Mesodermal cell (in vitro differentiated cells): ENCODE data around the gene TMEM45A.

Experiments
- H3K27ac ChIP-seq: 2 replicates; pipeline ENCODE4 v1.7.0; 2013; ENCODE audit warnings: mild to moderate bottlenecking, low read depth, low read length, moderate library complexity; ENCODE audit not compliant: severe bottlenecking
- H3K36me3 ChIP-seq: 2 replicates; pipeline ENCODE4 v1.7.1; 2013; ENCODE audit warnings: mild to moderate bottlenecking, low read length, moderate library complexity; ENCODE audit not compliant: control insufficient read depth, insufficient read depth
- H3K4me1 ChIP-seq: one replicate; pipeline ENCODE4 v1.7.1; 2013; ENCODE audit warnings: mild to moderate bottlenecking, low read length; ENCODE audit not compliant: insufficient read depth, control insufficient read depth, poor library complexity, severe bottlenecking
- H3K4me3 ChIP-seq: 2 replicates; pipeline ENCODE4 v1.7.0; 2013; ENCODE audit warnings: low read length, control low read depth, mild to moderate bottlenecking; ENCODE audit not compliant: insufficient read depth, poor library complexity, severe bottlenecking; ENCODE audit errors: extremely low read depth
- H3K9me3 ChIP-seq: 2 replicates; pipeline ENCODE4 v1.7.1; 2013; ENCODE audit warnings: mild to moderate bottlenecking, low read length, moderate library complexity; ENCODE audit not compliant: control insufficient read depth
- WGBS, 2 experiments: methylation state at CpG; one replicate each; pipeline ENCODE4 v1.1.5; 2013; ENCODE audit warnings: missing lambda C conversion rate in 2 of 2; ENCODE audit not compliant: insufficient coverage in 2 of 2; 5-methylcytosine and 5-hydroxymethylcytosine counted together

Gene TMEM45A

DNA sequence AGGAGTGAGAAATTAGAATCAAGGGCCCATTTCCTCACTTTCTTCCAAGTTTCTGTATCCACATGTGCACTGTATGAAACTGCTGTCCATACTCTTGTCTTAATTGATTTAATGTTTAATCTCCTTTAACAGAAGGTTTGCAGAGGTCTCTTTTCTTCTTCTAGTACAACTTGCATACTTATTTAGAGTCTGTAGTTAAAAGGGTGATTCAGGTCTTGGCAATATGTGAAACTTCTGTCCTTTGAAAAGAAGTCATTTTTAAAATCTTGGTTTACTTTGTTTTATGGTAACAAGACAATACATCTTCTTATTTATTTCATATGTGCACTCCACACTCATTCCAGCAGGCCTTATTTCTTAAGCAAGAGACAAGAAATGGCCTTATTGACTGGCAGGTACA is 25.8 kb downstream of the TMEM45A start:
- H3K4me1 ChIP-seq: no peaks in the 10 kb centered on the region
- H3K27ac ChIP-seq: no peak overlapping the region
- peaks cover 6% of the 10 kb centered on the region for H3K9me3 ChIP-seq
- H3K36me3 ChIP-seq: peaks cover 6% of the 10 kb centered on the region
- no peak overlapping the region for H3K4me3 ChIP-seq

DNA sequence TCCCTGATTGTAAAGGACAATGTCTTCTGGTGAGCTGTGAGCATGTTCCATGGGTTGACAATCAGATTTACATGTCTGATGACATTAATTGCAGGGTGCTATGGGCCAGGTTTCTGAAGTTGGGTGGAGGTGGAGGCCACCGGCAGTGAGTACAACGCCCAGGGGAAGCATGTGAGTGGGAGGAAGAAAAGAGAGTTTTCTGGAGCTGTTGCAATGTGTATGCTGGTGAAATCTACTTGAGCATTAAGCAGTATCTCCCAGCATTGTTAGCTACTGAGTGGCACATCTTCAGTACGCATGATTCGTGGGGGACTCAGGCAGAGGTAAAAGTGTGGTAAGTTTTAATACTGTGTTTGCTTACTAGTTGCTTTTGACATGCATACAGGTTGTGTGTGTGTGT is 26.6 kb downstream of the TMEM45A start:
- Histone ChIP-seq H3K4me1 (no peaks in the 10 kb centered on the region), H3K4me3 (no peak overlapping the region), H3K27ac (no peak overlapping the region), H3K36me3 (peaks cover 6% of the 10 kb centered on the region), H3K9me3 (peaks cover 6% of the 10 kb centered on the region)
- 83 to 100% methylated on average over 2 to 4 of the region's 4 CpGs for WGBS, 2 experiments

- H3K27ac ChIP-seq: no peak overlapping the region
- H3K4me3 ChIP-seq: no peak overlapping the region
- H3K4me1 ChIP-seq: peaks cover 18% of the 10 kb centered on the region
- WGBS, 2 experiments: 84 to 93% methylated on average over 8 of the region's 10 CpGs
- peaks cover 6% of the 10 kb centered on the region for H3K36me3 ChIP-seq
- peaks cover 6% of the 10 kb centered on the region for H3K9me3 ChIP-seq
Measured at GRCh38 chr3:100521439-100521845, 29.0 kb downstream of the TMEM45A start.

DNA sequence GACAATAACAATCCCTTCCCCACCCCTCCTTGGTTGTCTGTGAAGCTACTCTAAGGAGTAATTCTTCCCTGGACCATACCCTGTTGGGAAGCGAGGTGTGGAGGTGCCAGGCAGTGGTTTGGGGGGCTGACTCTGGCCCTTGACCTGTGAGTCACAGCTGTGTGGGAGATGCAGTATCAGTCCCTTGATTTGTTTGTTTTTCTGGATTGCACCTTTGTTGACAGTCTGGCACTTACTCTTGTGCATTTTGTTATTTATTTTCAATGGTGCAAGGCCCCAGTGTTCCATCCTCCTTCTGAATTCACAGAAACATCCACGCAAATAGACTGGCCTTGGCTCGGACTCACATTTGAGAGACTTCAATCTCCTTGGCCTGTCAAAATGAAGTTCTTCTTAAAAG is 29.7 kb downstream of the TMEM45A start:
- H3K27ac ChIP-seq: no peak overlapping the region
- WGBS, 2 experiments: 60 to 95% methylated on average over 1 to 2 of the region's 3 CpGs
- peaks cover 20% of the 10 kb centered on the region for H3K4me1 ChIP-seq

GRCh38 chr3:100523050-100523760 is 30.8 kb downstream of the TMEM45A start:
- no peak overlapping the region for H3K27ac ChIP-seq

More for the DNA sequence above, 29.7 kb downstream of the TMEM45A start:
- Histone ChIP-seq H3K9me3 (peaks cover 6% of the 10 kb centered on the region), H3K4me3 (no peak overlapping the region), H3K36me3 (peaks cover 6% of the 10 kb centered on the region)

DNA sequence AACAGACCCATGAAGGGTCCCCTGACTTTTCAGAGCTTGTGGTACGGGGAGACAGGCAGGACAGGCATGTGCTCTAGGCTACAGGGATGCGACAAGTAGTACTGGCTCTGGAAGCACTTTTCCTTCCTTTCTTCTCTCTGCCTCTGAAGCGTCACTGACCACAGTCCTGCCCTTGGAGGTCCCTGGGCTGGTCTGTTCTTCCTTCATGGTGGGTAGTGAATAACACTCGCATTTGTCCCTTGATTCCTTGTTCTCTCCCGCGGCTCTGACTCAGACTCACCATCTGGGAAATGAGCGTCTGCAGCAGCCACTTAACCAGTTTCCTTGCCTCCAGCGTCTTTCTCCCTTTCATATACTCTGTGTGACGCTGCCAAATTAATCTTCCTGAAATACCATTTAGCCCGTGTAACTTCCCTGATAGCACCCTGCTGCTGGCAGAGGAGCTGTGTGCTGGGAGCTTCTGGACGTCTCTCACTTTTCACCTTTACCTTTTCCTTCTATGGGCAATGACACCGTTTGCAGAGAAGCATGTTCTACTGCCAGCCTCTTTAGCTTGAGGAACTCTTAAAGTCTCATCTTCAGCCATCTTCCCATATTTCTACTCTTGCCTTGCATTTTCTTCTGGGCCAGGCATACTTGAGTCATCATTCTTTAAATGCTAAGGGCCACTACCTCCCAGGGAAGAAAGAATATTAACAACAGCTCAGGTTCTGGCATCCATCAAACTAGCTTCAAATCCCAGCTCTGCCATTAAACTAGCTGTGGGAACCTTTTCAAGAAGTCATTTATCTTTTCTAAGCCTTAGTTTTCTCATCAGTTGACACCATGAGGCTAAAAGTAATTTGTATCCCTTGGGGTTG is 33.6 kb downstream of the TMEM45A start:
- Histone ChIP-seq H3K36me3 (peaks cover 6% of the 10 kb centered on the region), H3K4me1 (peaks cover 20% of the 10 kb centered on the region), H3K9me3 (peaks cover 6% of the 10 kb centered on the region), H3K4me3 (no peak overlapping the region), H3K27ac (peak overlapping the region; percentile 98)
- 65% methylated on average over 10 to 11 of the region's 12 CpGs for WGBS, 2 experiments

More at GRCh38 chr3:100523050-100523760, 30.8 kb downstream of the TMEM45A start:
- Histone ChIP-seq H3K4me1 (peaks cover 20% of the 10 kb centered on the region), H3K36me3 (peaks cover 6% of the 10 kb centered on the region), H3K4me3 (no peak overlapping the region), H3K9me3 (peaks cover 6% of the 10 kb centered on the region)
- 100% methylated on average over 2 to 3 of the region's 4 CpGs for WGBS, 2 experiments

- peaks cover 6% of the 10 kb centered on the region for H3K9me3 ChIP-seq
- peak overlapping the region; percentile 98 for H3K27ac ChIP-seq
- H3K4me1 ChIP-seq: peaks cover 20% of the 10 kb centered on the region
- H3K36me3 ChIP-seq: peaks cover 6% of the 10 kb centered on the region
- WGBS, 2 experiments: 100% methylated on average over 1 of the region's 4 CpGs; no CpG with 5 or more reads in 1 of the 2 experiments
- no peak overlapping the region for H3K4me3 ChIP-seq
Measured at GRCh38 chr3:100526613-100527346, 34.4 kb downstream of the TMEM45A start.

GRCh38 chr3:100527347-100527735 is 34.9 kb downstream of the TMEM45A start:
- peaks cover 20% of the 10 kb centered on the region for H3K4me1 ChIP-seq
- peaks cover 1% of the 10 kb centered on the region for H3K9me3 ChIP-seq
- no peak overlapping the region for H3K4me3 ChIP-seq
- H3K27ac ChIP-seq: no peak overlapping the region
- H3K36me3 ChIP-seq: peaks cover 2% of the 10 kb centered on the region
- WGBS, 2 experiments: no CpG with 5 or more reads among the region's 1 CpG

GRCh38 chr3:100531093-100531492 is 38.7 kb downstream of the TMEM45A start:
- Histone ChIP-seq H3K9me3 (no peaks in the 10 kb centered on the region), H3K27ac (no peak overlapping the region), H3K36me3 (no peaks in the 10 kb centered on the region), H3K4me1 (peaks cover 16% of the 10 kb centered on the region), H3K4me3 (no peak overlapping the region)
- no CpG with 5 or more reads among the region's 3 CpGs for WGBS, 2 experiments

- WGBS, 2 experiments: 82 to 90% methylated on average over 4 to 5 of the region's 6 CpGs
- H3K4me3 ChIP-seq: no peak overlapping the region
- no peak overlapping the region for H3K27ac ChIP-seq
- no peaks in the 10 kb centered on the region for H3K9me3 ChIP-seq
- peaks cover 17% of the 10 kb centered on the region for H3K4me1 ChIP-seq
- H3K36me3 ChIP-seq: no peaks in the 10 kb centered on the region
Measured at GRCh38 chr3:100532411-100532810, 40.0 kb downstream of the TMEM45A start.
